ENCODE data around the gene BLTP1.

BLTP1 gene

GRCh38 chr4:122172266-122172665 is 20.1 kb downstream of the BLTP1 start:
- DNase-seq (ENCODE audit: low spot score): no peak

GRCh38 chr4:122178961-122179360 is 26.8 kb downstream of the BLTP1 start:
- DNase-seq (ENCODE audit: low spot score): no peak

GRCh38 chr4:122195718-122196117 is 43.6 kb downstream of the BLTP1 start:
- no peak for DNase-seq (ENCODE audit: low spot score)
